WTC11 (cell line): Measurements from ENCODE around the gene WDR11.

ENCODE experiments used
- ATF1 ChIP-seq: sonication (generic); formaldehyde crosslinking; IDR thresholded peaks from 2 replicates; pipeline ENCODE4 v1.8.1; 2023; ENCODE audit warnings: mild to moderate bottlenecking, moderate library complexity, missing genetic modification reagents
- ATF2 ChIP-seq: sonication (generic); formaldehyde crosslinking; IDR thresholded peaks from 2 replicates; pipeline ENCODE4 v1.8.1; 2022; ENCODE audit warnings: low read depth, missing genetic modification reagents, borderline replicate concordance
- CREB1 ChIP-seq: sonication (generic); formaldehyde crosslinking; IDR thresholded peaks from 2 replicates; pipeline ENCODE4 v1.8.0; 2023; ENCODE audit warnings: mild to moderate bottlenecking, missing genetic modification reagents
- CTCF ChIP-seq: fragments of 200-600 bp; IDR thresholded peaks from 2 replicates; pipeline ENCODE4 v1.8.0; 2022; ENCODE audit warnings: antibody characterized with exemption
- ESRRA ChIP-seq: sonication (generic); formaldehyde crosslinking; IDR thresholded peaks from 2 replicates; pipeline ENCODE4 v1.8.1; 2022; ENCODE audit warnings: mild to moderate bottlenecking, missing genetic modification reagents, borderline replicate concordance
- FOXJ3 ChIP-seq: sonication (generic); formaldehyde crosslinking; IDR thresholded peaks from 2 replicates; pipeline ENCODE4 v1.9.0; 2021; ENCODE audit warnings: missing genetic modification reagents, mild to moderate bottlenecking, borderline replicate concordance
- MYBL2 ChIP-seq: sonication (generic); formaldehyde crosslinking; IDR thresholded peaks from 2 replicates; pipeline ENCODE4 v1.8.1; 2023; ENCODE audit warnings: mild to moderate bottlenecking, moderate library complexity, missing genetic modification reagents
- SP1 ChIP-seq: sonication (generic); formaldehyde crosslinking; conservative IDR thresholded peaks from 2 replicates; pipeline ENCODE4 v1.8.1; 2022; ENCODE audit warnings: missing genetic modification reagents
- USF1 ChIP-seq: sonication (generic); formaldehyde crosslinking; IDR thresholded peaks from 2 replicates; pipeline ENCODE4 v1.8.0; 2022; ENCODE audit warnings: mild to moderate bottlenecking, missing genetic modification reagents
- ZBTB21 ChIP-seq: sonication (generic); formaldehyde crosslinking; IDR thresholded peaks from 2 replicates; pipeline ENCODE4 v1.8.1; 2023; ENCODE audit warnings: mild to moderate bottlenecking, missing genetic modification reagents, borderline replicate concordance
- ZMAT4 ChIP-seq: fragments of 250-450 bp; sonication (Bioruptor Pico); IDR thresholded peaks from 2 replicates; pipeline ENCODE4 v1.9.0; 2021; ENCODE audit warnings: mild to moderate bottlenecking
- ZNF317 ChIP-seq: sonication (generic); formaldehyde crosslinking; IDR thresholded peaks from 2 replicates; pipeline ENCODE4 v1.8.1; 2023; ENCODE audit warnings: low read depth, mild to moderate bottlenecking, moderate library complexity, missing genetic modification reagents, borderline replicate concordance
- ZNF416 ChIP-seq: fragments of 250-450 bp; sonication (Bioruptor Pico); IDR thresholded peaks from 2 replicates; pipeline ENCODE4 v1.9.0; 2021; ENCODE audit warnings: mild to moderate bottlenecking, inconsistent platforms

GRCh38 chr10:120819366-120819765 lies 31.8 kb upstream of the WDR11 start:
- TF ChIP-seq ZBTB21 (CRISPR knock-in tag) (no peak), ESRRA (CRISPR knock-in tag) (no peak), ATF1 (CRISPR knock-in tag) (no peak), CTCF (no peak), SP1 (CRISPR knock-in tag) (no peak), FOXJ3 (CRISPR knock-in tag) (no peak), USF1 (CRISPR knock-in tag) (no peak), ATF2 (CRISPR knock-in tag) (no peak), ZNF317 (CRISPR knock-in tag) (no peak), ZNF416 (CRISPR knock-in tag) (no peak), MYBL2 (CRISPR knock-in tag) (no peak), ZMAT4 (CRISPR knock-in tag) (no peak), CREB1 (CRISPR knock-in tag) (no peak)
